Retina (tissue), 1 donor: ENCODE results near the gene DIP2A.

Experiments used
- DNase-seq: peaks from one replicate; pipeline ENCODE4 v3.0.0-alpha.2; 2016

The DIP2A gene

GRCh38 chr21:46538262-46538661 is 79.6 kb downstream of the DIP2A start:
- no peak for DNase-seq

DNA sequence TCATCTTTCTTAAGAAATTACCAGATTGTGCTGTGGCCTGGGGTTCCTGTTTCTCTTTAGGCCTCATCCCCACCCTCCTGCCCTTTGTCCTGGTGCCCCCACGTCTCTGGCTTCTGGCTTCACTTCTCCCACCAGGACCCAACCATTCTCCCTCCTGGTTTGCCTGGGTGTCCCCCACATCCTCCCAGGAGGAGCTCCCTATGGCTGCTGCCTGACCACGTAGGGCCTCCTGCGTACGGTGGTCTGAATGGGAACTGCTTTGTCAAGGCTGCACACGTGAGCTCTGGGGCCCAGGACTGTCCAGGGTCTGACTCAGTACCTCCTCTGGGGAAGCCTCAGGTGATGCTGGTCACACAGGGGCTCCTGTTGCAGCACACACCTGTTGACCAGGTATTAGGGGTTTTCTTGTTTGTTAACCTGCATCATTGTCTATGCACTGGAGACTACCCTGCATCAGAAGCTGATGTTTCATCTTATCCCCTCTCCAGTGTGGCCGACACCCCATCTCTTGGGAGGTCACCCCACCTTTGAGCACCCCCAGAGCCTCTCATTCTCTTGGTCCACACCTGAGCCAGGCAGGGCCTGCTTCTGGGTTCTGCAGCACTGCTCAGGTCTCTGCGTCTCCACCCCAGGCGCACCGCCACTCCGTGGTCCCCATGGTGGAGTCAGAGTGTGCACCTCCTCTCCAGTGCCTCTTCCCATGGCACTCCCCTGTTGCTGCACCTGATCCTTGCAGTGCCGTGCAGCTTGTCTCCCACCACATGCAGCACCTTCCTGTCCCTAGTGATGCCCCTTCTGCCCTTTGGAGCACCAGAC is 80.4 kb downstream of the DIP2A start:
- DNase-seq, result no peak

DNA sequence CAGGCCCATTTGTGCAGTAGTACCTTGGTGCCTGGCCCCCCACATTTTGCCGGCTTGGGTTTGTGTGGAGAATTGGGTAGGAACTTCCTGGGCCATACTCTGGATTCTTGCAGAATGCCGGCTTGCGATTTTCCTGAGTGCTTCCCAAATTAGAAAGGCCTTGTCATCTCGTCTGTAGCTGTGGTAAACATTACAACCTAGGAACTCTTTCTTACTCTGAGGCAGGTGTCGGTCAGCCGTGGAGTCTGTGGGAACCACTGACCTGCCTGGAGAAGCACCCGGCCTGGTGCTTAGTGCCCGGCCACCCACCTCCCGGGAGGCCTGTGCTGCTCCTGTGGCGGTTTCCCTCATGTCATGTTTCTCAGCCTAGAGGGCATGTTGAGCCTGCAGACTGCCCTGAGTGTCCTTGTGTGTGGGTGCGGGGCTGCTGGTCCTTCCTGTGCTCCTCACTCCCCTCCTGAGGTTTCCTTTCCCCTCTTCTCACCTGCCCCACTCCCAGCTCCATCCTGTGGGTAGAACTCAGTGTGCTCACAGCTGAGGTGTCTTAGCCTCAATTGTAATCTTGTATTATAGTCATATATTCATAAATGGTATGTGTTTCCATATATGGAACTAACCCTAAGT is 81.5 kb downstream of the DIP2A start:
- no peak for DNase-seq

- DNase-seq, result no peak
Observed at GRCh38 chr21:46542588-46543124, 84.0 kb downstream of the DIP2A start.

DNA sequence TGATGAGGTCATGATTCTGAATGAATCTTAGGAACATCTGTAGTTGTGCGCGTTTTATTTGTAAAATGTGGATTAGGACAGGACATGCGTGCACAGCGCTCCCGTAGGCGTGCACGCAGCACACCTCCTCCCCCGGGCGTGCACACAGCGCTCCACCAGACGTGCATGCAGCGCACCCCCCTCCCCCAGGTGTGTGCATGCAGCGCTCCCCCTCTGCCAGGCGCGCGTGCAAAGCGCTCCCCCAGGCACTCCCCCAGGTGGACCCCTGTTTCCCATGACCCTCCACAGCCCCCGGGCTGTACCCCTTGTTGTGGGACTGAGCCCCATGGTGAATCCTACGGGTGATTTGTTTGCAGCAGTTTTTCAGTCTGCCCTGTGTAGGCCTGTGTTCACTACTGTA is 84.6 kb downstream of the DIP2A start:
- no peak for DNase-seq

DNA sequence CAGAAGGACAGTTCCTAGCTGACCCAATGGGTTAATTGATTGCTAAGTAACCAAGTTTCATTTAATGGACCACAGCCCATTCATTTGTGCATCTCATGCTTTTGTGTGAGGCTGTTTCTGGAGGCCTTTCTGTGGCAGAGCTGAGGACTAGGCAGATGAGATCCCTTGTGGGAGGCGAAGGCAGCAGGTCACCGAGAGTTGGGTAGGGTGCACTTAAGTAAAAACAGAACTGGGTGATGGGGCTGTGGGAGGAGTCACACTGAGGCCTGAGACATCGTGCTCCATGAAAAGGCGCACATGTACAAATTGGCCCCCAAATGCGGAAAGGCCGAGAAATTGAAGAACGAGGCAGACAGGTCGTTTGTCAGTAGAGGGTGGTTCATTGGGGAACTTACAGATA is 85.3 kb downstream of the DIP2A start:
- DNase-seq, result no peak

DNA sequence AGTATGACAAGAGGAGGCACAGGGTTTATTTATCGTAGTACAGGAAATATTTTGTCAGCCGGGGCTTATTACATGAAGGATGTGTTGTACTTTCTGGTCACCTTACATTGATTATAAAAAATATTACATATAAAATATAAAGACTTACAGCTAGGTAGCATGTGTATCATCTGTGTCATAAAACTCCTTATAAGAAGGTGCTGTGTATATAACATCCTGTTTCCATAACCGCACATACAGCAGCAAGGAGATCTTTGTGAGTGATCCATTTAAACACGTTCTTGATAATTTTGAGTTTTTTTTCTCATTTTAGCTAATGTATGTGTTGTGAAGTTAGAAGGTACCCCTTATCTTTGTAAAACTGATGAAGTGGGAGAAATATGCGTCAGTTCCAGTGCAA is 86.1 kb downstream of the DIP2A start:
- no peak for DNase-seq

GRCh38 chr21:46545363-46545762 is 86.7 kb downstream of the DIP2A start:
- DNase-seq, result no peak

GRCh38 chr21:46545911-46546310 is 87.2 kb downstream of the DIP2A start:
- no peak for DNase-seq

- no peak for DNase-seq
Observed at GRCh38 chr21:46546799-46547198, 88.1 kb downstream of the DIP2A start.

DNA sequence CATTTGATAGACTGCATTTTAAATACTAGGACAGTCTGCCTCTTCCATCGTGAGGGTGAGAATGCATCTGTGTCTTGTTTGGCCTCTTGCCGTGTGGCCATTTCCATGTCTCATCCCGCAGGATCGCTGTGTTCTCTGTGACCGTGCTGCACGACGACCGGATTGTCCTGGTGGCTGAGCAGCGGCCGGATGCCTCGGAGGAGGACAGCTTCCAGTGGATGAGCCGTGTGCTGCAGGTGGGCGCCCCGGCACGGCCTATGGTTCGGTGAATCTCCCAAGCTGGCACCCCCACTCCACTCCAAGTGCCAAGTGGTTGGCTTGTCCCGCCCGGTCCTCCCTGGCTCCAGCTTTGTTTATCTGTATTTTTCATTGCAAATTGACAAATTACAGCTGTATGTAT is 91.0 kb downstream of the DIP2A start:
- no peak for DNase-seq

DNA sequence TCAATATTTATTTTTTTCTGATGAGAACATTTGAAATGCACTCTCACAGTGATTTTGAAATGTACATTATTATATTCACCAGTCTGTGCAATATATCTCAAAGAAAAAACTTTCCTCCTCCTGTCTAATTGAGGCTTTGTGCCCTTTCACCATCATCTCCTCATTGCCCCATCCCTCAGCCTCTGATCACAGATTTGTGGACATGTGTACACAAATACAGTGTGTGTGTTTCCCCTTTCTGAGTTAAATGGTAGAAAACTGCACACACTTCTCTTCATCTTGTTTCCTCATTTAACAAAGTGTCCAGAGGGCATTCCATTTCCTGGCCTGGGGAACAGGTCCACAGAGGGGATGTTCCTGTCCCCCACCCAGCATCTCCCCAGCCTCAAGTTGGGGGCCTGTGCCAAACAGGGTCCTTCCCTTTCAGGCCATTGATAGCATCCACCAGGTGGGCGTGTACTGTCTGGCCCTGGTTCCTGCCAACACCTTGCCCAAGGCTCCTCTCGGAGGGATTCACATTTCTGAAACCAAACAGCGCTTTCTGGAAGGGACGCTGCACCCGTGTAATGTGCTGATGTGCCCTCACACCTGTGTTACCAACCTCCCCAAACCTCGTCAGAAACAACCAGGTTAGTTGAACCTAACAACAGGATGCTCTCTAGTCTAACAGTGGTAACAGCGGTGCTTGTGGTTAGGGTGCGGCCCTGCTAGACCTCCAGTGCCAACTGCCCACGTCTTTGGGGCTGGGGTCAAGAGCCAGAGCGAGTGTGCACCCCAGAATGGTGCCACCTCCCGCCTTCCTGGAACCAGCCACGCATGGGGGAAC is 91.6 kb downstream of the DIP2A start:
- no peak for DNase-seq

GRCh38 chr21:46551636-46552241 is 93.0 kb downstream of the DIP2A start:
- no peak for DNase-seq

GRCh38 chr21:46552274-46552673 is 93.6 kb downstream of the DIP2A start:
- no peak for DNase-seq

DNA sequence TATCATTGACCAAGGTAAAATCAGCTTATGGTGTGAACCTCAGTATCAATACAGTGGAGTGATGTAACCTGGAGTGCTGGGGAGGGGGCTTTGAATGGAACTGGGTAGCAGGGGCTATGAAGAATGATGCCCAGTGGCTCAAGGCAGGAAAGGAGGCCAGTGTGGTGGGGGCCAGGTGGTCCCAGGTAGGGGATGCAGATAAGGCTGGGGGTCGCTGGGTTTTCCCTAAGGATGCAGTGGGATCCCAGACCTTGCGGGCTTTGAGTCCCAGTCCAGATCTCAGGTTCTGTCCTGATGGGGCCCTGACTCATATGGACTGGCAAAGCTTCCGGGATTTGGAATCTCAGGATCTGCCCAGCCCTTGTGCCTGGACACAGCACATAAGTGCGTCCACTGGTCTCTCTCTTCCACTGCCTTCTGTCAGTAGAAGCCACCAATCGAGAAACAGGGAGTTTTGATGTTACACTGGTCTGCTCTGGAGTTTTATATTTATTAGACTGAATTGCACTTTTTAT is 94.2 kb downstream of the DIP2A start:
- DNase-seq, result no peak

- no peak for DNase-seq
Observed at GRCh38 chr21:46553993-46554392, 95.3 kb downstream of the DIP2A start.

- DNase-seq, result no peak
Observed at GRCh38 chr21:46554431-46555224, 95.9 kb downstream of the DIP2A start.

DNA sequence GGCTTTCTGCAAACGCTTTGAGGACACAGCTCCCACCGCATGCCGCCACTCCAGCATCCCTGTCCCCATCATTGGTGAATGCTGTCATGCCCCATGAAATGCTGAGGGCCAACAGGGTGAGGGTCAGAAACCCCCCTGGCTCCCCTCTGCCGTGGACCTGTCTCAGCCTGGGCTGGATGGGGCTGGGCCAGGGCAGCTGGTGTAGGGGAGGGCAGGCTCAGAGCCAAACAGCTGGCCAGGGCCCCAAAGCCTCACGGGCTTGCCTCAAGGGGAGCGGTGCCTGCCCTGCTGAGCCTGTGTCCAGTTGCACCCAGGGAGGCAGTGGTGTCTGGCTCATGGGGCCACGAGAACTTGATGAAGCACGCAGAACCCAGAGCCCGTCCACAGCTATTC is 96.5 kb downstream of the DIP2A start:
- no peak for DNase-seq

DNA sequence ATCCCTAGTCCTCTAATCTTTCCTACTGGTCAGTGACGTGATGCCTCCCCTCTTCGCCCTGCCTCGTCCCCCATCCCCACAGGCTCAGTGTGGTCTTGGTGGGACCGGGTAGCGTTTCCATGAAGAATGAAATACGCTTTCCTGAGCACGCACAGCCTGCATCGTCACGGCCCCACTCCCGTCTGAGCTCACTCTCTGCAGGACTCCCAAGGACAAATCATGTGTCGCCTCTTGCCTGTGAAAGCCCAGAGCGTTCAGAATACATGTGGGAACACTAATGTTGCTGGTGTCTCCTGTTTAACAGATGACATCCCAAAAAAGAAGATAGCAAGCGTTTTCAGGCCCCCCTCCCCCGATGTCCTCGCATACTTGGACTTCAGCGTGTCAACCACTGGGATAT is 97.0 kb downstream of the DIP2A start:
- no peak for DNase-seq

- no peak for DNase-seq
Observed at GRCh38 chr21:46556802-46557201, 98.1 kb downstream of the DIP2A start.

- no peak for DNase-seq
Observed at GRCh38 chr21:46557469-46557868, 98.8 kb downstream of the DIP2A start.

GRCh38 chr21:46557919-46558392 is 99.3 kb downstream of the DIP2A start:
- no peak for DNase-seq
